Right atrium auricular region (tissue), 2 donors: ENCODE measurements around the gene EIF2S2. TPM values are rescaled to one million over a fixed set of nuclear protein-coding genes. Genes with fewer than 3 reads are reported as not detected.

Experiments
- DNase-seq: peaks from one replicate; pipeline ENCODE4 v3.0.0-alpha.2; 2019; ENCODE audit warnings: low spot score
- H3K27ac ChIP-seq, 2 donors: fragments of 200-600 bp; sonication (generic); 1 replicate in 1 of 2; 2 replicates in 1 of 2; pipeline ENCODE4 v1.5.1; 2016 to 2019
- H3K27me3 ChIP-seq, 2 donors: fragments of 200-600 bp; sonication (generic); one replicate each; pipeline versions ENCODE4 v1.5.1 to v1.6.0; 2017 to 2019
- H3K36me3 ChIP-seq: fragments of 200-600 bp; sonication (generic); one replicate; pipeline ENCODE4 v1.5.1; 2016
- H3K4me1 ChIP-seq, 2 donors: fragments of 200-600 bp; sonication (generic); one replicate each; pipeline versions ENCODE4 v1.5.1 to v1.6.0; 2017 to 2019
- H3K4me3 ChIP-seq, 2 donors: fragments of 200-600 bp; sonication (generic); 1 replicate in 1 of 2; 2 replicates in 1 of 2; pipeline ENCODE4 v1.5.1; 2017 to 2019; ENCODE audit warnings: mild to moderate bottlenecking in 1 of 2, moderate library complexity in 1 of 2
- H3K9me3 ChIP-seq, 2 donors: fragments of 200-600 bp; sonication (generic); one replicate each; pipeline ENCODE4 v1.5.1; 2019
- total RNA-seq, 2 donors: library from RNA; depleted of rRNA; stranded (reverse); fragments of >200 nt; gene quantifications; one replicate each; pipeline ENCODE4 v1.1.0, GENCODE V29; 2016
- TF ChIP-seq, protein P1 (sequence below), 2 donors: fragments of 200-600 bp; sonication (generic); IDR thresholded peaks; one replicate each; pipeline ENCODE4 v1.5.1; 2019; ENCODE audit warnings: antibody characterized with exemption in 2 of 2

EIF2S2 gene
- total RNA-seq, 2 donors from 2014 or later: 35.1 to 35.6 TPM

DNA sequence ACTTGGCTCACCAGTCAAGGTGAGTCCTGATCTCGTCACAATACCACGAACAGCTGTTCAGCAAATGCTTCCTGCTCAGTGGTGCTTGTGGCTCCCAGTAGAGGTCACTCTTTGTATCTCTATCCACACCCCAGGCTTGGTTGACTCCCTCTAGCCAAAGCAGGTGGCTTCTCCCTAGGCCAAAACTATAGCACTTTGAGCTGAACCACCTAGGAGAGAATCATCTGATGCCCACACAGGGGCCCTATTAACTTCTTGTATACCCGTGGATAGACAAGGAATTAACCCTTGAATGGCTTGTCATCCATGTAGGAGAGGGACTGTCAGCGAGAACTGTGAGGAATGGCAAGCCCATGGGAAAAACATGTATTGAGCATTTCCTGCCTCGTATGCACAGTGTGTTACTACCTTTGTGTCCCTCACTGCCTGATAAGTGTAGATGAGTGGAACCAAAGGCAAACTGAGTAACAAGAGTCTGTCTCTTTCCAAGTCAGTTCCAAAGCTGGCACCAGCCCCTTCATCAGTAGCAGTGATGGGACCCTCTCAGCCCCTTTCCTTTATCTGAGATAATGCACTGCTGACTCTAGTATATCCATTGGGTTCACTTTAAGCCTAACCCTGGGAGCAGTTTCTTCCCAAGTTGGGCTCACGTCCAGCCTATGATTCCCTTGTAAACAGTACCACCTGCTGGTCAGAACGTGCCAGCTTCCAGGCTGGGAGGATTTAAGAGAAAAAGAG lies 42.5 kb downstream of the EIF2S2 start:
- no peak overlapping the region for H3K27ac ChIP-seq
- DNase-seq: peak; percentile 89
- peaks cover 10% of the 10 kb centered on the region for H3K36me3 ChIP-seq
- no peak overlapping the region for H3K4me3 ChIP-seq
- no peaks in the 10 kb centered on the region for H3K27me3 ChIP-seq
- peaks cover 0 to 28% of the 10 kb centered on the region in 2 donors for H3K4me1 ChIP-seq
- TF ChIP-seq, protein P1, sequence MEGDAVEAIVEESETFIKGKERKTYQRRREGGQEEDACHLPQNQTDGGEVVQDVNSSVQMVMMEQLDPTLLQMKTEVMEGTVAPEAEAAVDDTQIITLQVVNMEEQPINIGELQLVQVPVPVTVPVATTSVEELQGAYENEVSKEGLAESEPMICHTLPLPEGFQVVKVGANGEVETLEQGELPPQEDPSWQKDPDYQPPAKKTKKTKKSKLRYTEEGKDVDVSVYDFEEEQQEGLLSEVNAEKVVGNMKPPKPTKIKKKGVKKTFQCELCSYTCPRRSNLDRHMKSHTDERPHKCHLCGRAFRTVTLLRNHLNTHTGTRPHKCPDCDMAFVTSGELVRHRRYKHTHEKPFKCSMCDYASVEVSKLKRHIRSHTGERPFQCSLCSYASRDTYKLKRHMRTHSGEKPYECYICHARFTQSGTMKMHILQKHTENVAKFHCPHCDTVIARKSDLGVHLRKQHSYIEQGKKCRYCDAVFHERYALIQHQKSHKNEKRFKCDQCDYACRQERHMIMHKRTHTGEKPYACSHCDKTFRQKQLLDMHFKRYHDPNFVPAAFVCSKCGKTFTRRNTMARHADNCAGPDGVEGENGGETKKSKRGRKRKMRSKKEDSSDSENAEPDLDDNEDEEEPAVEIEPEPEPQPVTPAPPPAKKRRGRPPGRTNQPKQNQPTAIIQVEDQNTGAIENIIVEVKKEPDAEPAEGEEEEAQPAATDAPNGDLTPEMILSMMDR (IDR thresholded peaks at IDR 0.05): peak; percentile 62 to 83
- H3K9me3 ChIP-seq: no peaks in the 10 kb centered on the region

DNA sequence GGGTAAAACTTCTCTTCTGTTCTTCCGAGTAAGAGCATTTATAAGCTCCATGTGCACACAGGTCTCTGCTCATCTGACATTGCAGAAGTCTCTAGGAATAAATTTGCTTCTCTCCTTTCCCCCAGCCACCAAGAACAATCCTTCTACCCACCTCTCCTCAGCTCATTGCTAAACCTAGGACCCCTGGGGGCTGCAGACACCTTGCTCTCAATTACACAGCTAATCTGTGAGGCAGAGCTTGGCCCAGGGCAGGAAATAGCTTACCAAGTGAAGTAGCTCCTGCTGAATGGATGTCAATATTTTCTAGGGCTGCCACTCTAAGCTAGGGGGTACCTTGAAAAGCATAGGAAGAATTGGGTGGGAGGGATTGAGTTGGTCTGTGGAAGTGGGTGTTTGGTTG lies 44.0 kb downstream of the EIF2S2 start:
- TF ChIP-seq, protein P1 (IDR thresholded peaks at IDR 0.05): no peak
- Histone ChIP-seq H3K4me3 (no peak overlapping the region), H3K9me3 (no peaks in the 10 kb centered on the region), H3K36me3 (peaks cover 10% of the 10 kb centered on the region), H3K27ac (no peak overlapping the region), H3K4me1 (peaks cover 0 to 28% of the 10 kb centered on the region in 2 donors), H3K27me3 (no peaks in the 10 kb centered on the region)
- DNase-seq: no peak

DNA sequence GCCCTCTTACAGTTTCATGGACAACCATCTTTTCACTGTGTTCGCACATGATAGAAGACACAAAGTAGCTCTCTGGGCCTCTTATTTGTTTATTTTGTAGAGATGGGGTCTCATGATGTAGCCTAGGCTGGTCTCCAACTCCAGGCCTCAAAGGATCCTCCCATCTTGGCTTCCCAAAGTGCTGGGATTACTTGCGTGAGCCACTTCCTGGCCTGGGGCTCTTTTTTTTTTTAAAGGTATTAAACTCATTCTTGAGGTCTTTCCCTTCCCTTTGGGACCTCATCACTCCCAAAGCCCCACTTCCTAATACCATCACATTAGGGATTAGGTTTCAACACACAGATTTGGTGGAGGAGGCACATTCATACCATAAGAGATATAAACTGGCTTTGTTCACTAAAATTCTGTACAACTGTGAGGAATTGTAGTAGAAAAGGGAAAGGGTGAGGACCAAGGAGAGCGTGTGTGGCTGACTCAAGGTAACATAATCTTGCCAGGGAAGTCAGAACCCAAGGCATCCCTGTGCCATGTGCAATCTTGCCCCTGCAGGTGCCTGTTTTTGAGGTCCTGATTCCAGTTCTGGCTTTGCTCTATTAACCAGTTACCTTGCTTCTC lies 45.5 kb downstream of the EIF2S2 start:
- Histone ChIP-seq H3K4me1 (peaks cover 0 to 28% of the 10 kb centered on the region in 2 donors), H3K9me3 (no peaks in the 10 kb centered on the region), H3K4me3 (no peak overlapping the region), H3K27ac (no peak overlapping the region), H3K36me3 (no peaks in the 10 kb centered on the region), H3K27me3 (no peaks in the 10 kb centered on the region)
- TF ChIP-seq, protein P1 (IDR thresholded peaks at IDR 0.05): no peak
- DNase-seq: no peak

DNA sequence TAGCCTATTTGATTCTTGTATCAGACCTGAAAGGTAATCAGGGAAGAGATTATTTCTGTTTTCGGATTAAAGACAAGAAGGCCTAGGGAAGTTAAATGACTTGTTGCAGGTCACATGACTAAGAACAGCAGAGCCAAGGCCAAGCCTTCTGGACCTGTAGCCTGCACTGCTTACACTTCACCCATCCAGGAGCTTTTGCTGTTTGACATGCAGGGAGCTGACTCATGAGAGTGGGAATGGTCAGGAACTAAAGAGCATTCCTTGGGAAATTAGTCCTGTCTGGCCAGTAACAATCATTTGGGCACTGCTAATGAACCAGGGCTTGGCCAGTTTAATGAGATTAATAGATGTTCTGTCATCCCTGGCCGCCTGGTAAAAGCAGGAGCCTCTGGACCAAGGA lies 46.8 kb downstream of the EIF2S2 start:
- Histone ChIP-seq H3K36me3 (no peaks in the 10 kb centered on the region), H3K9me3 (no peaks in the 10 kb centered on the region), H3K27me3 (no peaks in the 10 kb centered on the region), H3K4me3 (no peak overlapping the region), H3K4me1 (peaks cover 0 to 28% of the 10 kb centered on the region in 2 donors), H3K27ac (no peak overlapping the region)
- no peak for DNase-seq
- TF ChIP-seq, protein P1 (IDR thresholded peaks at IDR 0.05): no peak

DNA sequence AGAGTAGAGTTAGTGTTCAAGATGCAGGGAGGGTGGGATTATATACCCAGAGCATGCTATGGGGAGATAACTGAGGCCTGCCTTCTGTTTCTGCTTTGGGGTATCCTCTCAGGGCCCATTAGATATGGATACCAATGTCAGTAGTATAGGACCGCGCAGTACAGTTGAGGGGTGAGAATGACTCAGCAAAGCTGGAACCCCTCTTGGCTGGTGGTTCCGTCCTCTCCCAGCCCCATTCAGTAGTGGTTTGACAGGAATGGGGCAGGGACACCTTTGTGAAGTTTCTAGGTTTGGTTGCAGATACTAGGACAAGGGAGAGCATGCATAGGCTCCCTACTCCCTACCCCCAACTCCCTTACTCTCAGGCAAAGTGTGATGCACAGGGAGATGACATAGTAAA lies 47.8 kb downstream of the EIF2S2 start:
- H3K27ac ChIP-seq: no peak overlapping the region
- H3K4me1 ChIP-seq: peaks cover 0 to 20% of the 10 kb centered on the region in 2 donors
- H3K36me3 ChIP-seq: no peaks in the 10 kb centered on the region
- no peaks in the 10 kb centered on the region for H3K27me3 ChIP-seq
- DNase-seq: no peak
- H3K4me3 ChIP-seq: no peak overlapping the region
- TF ChIP-seq, protein P1 (IDR thresholded peaks at IDR 0.05): no peak
- H3K9me3 ChIP-seq: no peaks in the 10 kb centered on the region
